ENCODE measurements around the gene RALGDS. TPM values are rescaled to one million over a fixed set of nuclear protein-coding genes. Genes with fewer than 3 reads are reported as not detected.
"Not testable (repeated sequence)": the region's sequence is repeated elsewhere in the genome, so short reads cannot be mapped to it uniquely, and the experiment has no call there.

RALGDS gene
- total RNA-seq, 4 donors from 2014 or later, result 14.1 to 67.9 (median 30.3) TPM

GRCh38 chr9:133081957-133082644 is 38.9 kb downstream of the RALGDS start:
- H3K4me1 ChIP-seq; H3K27ac ChIP-seq; DNase-seq; H3K9me3 ChIP-seq; H3K36me3 ChIP-seq; intact Hi-C loops (cut with DNase I; ENCODE audit: low total_unique reads); H3K4me3 ChIP-seq; H3K27me3 ChIP-seq: not testable (repeated sequence)

GRCh38 chr9:133080786-133081779 is 40.0 kb downstream of the RALGDS start:
- H3K9me3 ChIP-seq; H3K4me1 ChIP-seq; H3K36me3 ChIP-seq; H3K27ac ChIP-seq; H3K27me3 ChIP-seq; H3K4me3 ChIP-seq; DNase-seq; intact Hi-C loops (cut with DNase I; ENCODE audit: low total_unique reads): not testable (repeated sequence)

- H3K4me3 ChIP-seq, result no peak overlapping the region
- no peaks in the 10 kb centered on the region for H3K36me3 ChIP-seq
- no peaks in the 10 kb centered on the region for H3K27me3 ChIP-seq
- TF ChIP-seq CTCF (IDR thresholded peaks at IDR 0.05) (no peak), POLR2A (IDR thresholded peaks at IDR 0.05) (no peak)
- no peak overlapping the region for H3K27ac ChIP-seq
- intact Hi-C loops (cut with DNase I; ENCODE audit: low total_unique reads), result no loop called here
- H3K9me3 ChIP-seq, result no peaks in the 10 kb centered on the region
- no peak for DNase-seq
- no peaks in the 10 kb centered on the region for H3K4me1 ChIP-seq
These were observed 40.9 kb downstream of the RALGDS start for GRCh38 chr9:133080161-133080560.

GRCh38 chr9:133078486-133078885 is 42.6 kb downstream of the RALGDS start:
- no peak overlapping the region for H3K4me3 ChIP-seq
- no peak for TF ChIP-seq CTCF (IDR thresholded peaks at IDR 0.05)
- TF ChIP-seq POLR2A (IDR thresholded peaks at IDR 0.05), result no peak

GRCh38 chr9:133076691-133077090 is 44.3 kb downstream of the RALGDS start:
- no peak overlapping the region for H3K4me3 ChIP-seq
- no peak overlapping the region for H3K27ac ChIP-seq
- no peaks in the 10 kb centered on the region for H3K4me1 ChIP-seq
- H3K27me3 ChIP-seq, result no peaks in the 10 kb centered on the region
- TF ChIP-seq POLR2A (IDR thresholded peaks at IDR 0.05), result no peak
- no peak for TF ChIP-seq CTCF (IDR thresholded peaks at IDR 0.05)
- no peak for DNase-seq
- H3K36me3 ChIP-seq, result no peaks in the 10 kb centered on the region
- H3K9me3 ChIP-seq, result no peaks in the 10 kb centered on the region
- intact Hi-C loops (cut with DNase I; ENCODE audit: low total_unique reads), result no loop called here

More at GRCh38 chr9:133078486-133078885, 42.6 kb downstream of the RALGDS start:
- H3K4me1 ChIP-seq, result no peaks in the 10 kb centered on the region
- no peaks in the 10 kb centered on the region for H3K9me3 ChIP-seq
- no peak overlapping the region for H3K27ac ChIP-seq
- DNase-seq, result no peak
- intact Hi-C loops (cut with DNase I; ENCODE audit: low total_unique reads), result no loop called here
- no peaks in the 10 kb centered on the region for H3K36me3 ChIP-seq
- no peaks in the 10 kb centered on the region for H3K27me3 ChIP-seq
